GM12892 (cell line): ENCODE measurements around the gene PRCC.

ENCODE experiments used
- DNase-seq: peaks from one replicate; pipeline ENCODE4 v3.0.0; 2011; ENCODE audit not compliant: insufficient read length
- FAIRE-seq: peaks from 2 replicates; lab custom pipeline; 2011; peaks lifted over from hg19 to GRCh38; lab: Jason Lieb, UNC
- POLR2A ChIP-seq: IDR thresholded peaks from 2 replicates; pipeline ENCODE4 v1.6.1; 2011; ENCODE audit warnings: low read depth, low read length, control low read depth
- POLR2AphosphoS5 ChIP-seq: IDR thresholded peaks from 2 replicates; pipeline ENCODE4 v1.6.1; 2011; ENCODE audit warnings: low read depth, low read length, control low read depth
- TAF1 ChIP-seq: IDR thresholded peaks from 2 replicates; pipeline ENCODE4 v1.6.1; 2011; ENCODE audit warnings: low read depth, mild to moderate bottlenecking, control low read depth, low read length, borderline replicate concordance

PRCC gene

DNA sequence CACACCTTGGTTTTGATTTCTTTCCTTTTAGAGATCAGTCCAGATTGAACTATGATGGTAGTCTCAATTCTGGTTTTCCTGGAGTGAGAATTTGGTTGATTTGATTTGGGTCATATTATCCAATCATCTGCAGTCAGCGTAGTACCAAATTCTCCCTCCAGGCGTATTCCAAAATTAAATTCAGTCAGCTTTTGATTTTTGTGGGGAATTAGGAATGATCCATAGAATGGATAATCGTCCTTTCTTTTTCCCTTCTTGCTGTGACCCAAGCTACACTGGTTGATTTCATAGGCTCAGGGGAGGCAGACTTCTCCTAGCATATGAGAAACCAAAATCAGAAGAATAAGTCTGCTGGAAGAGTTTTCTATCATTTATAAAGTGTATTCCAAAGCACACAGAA is 4.9 kb downstream of the PRCC start:
- DNase-seq: no peak
- FAIRE-seq: no peak
- TF ChIP-seq POLR2A (no peak), POLR2AphosphoS5 (no peak), TAF1 (no peak)

DNA sequence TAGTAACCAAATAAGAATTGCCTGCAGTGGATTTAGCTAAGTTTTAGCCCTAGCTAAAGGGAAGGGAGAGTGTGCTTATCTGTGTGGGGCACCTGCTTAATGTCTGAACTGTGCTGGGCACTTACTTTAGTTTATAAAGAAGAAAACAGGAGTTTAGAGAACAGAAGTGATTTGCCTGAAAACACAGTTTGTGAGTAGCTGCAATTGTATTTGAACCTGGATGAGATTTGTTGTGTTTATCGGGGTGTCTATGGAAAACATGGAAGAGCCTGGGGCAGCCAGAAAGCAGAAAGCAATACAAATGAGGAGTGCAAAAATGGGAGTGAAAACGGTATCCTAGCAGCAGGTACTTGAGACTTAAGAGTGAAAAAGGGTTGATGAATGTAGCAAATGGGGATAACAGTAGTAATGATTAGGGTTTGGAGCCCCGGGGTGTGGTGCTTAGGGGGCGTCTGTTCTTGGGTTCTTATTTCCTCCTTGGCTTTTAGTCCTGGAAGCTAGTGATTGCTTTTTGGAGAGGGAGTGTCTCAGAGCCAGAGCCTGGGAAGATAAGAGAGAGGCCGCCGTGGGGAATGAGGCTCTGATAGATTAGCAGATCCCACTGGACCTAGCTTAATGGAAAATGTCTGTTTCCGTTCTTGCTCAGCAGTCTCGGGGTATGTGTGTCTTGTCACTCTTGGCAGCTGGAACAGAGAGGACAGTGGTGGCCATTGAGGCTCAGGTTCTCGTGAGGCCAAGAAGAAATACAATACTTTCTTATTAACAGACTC is 5.6 kb downstream of the PRCC start:
- DNase-seq (no peak), FAIRE-seq (no peak)
- TF ChIP-seq POLR2AphosphoS5 (no peak), POLR2A (no peak), TAF1 (no peak)

DNA sequence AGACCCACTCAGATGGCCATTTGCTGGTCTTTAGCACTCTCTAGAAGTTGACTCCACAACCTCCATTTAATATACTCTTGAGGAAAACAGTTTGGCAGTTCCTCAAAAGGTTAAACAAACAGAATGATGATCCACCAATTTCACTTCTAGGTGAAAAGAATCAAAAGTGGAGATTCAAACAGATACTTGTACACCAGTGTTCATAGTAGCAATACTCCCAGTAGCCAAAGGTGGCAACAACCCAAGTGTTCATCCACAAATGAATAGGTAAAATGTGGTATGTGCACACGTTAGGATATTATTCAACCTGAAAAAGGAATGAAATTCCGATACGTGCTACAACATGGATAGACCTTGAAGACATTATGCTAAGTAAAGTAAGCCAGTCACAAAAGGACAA is 6.3 kb downstream of the PRCC start:
- no peak for FAIRE-seq
- TF ChIP-seq POLR2A (no peak), POLR2AphosphoS5 (no peak), TAF1 (no peak)
- no peak for DNase-seq

DNA sequence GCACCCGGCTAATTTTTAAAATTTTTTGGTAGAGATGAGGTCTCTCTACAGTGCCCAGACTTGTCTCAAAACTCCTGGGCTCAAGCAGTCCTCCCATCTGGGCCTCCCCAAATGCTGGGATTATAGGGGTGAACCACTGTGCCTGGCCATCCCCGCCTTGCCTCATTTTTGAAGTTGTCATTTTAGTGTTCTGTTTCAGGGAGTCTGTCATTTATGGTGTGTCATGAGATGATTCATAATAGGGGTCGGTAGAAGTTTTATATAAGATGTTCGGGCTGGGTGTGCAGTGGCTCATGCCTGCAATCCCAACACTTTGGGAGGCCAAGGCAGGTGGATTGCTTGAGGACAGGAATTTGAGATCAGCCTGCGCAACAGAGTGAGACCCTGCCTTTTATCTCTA is 8.5 kb downstream of the PRCC start:
- TF ChIP-seq TAF1: no peak
- TF ChIP-seq POLR2AphosphoS5: no peak
- TF ChIP-seq POLR2A: no peak
- DNase-seq (no peak), FAIRE-seq (no peak)

DNA sequence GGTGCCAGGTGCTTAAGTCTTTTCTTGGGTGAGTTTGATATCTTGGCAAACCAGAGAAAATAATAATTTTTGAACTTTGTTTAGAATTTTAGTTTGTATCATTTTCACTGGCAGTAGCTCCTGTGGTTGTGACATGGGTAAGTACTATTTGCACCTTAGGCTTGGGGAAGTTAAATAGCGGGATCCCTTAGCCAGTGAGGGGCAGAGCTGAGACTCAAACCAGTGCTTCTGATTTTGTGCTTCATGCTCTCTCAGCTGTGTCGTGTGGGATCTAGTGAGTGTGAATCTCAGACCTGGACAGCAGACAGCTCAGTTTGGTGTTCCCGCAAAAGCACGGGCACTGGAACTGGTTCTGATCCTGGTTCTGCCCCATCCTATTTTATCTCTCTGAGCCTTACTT is 9.6 kb downstream of the PRCC start:
- FAIRE-seq: no peak
- no peak for TF ChIP-seq TAF1
- no peak for TF ChIP-seq POLR2A
- no peak for TF ChIP-seq POLR2AphosphoS5
- no peak for DNase-seq

DNA sequence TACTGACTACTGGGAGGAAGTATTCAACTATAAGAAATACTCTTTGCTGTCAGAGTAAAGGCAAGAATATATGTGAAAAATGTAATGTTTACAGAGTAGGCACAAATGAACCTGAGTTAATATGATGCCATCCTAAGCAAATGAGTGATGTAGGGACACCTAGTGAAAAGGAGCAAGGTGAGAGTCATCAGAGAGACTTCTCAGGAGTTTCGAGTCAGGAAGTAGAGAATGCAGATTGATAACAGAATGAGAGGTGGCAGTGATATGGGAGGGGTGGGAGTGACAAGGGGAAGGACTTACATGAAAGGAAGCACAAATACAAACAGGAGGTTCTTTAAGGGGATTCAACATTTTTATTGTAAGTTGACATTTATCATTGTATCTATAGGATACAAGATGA is 10.2 kb downstream of the PRCC start:
- DNase-seq: no peak
- no peak for FAIRE-seq
- TF ChIP-seq POLR2A (no peak), POLR2AphosphoS5 (no peak), TAF1 (no peak)

DNA sequence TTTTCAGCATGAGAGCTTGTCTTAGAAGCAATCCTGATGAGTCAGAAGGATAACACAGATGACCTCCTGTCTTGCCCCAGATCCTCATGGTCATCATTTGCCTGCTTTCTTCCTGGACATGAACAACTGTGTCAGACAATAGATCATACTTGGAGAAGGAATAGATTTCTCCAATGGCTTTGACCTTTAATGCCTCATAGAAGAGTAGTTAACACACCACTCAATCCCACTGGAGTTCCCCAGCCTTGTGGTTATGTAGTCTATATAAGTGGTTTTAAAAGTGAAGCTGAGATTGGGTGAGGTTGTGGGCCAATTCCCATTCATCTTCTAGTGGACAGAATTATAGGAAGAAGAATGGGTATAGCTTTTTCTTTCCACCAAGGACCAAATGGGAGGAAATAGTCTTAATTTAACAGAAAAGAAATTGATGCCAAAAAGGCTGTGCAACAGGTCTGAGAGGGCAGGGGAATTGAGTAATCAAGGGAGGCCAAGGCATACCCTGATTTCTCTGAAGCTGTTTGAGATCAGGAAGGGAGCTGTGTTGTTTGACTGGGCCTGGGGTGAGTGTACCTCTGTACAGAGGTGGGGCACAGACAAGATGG is 14.4 kb downstream of the PRCC start:
- FAIRE-seq (no peak), DNase-seq (no peak)

DNA sequence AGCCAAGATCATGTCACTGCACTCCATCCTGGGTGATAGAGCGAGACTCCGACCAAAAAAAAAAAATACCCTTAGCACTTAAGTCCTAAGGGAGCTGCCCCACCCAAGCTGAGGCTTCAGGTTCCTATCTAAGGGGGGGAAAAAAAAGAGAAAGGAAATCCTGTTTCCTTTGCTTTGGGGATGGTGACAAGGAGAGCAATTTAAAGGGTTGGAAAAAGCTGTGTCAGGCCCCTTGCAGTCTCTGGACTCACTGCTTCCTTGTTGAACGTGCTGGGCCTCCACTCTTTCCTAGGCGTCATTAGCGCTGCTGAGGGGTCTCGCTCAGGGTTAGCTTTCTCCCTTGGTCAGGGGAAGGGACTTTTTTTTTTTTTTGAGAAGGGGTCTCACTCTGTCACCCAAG is 18.1 kb downstream of the PRCC start:
- FAIRE-seq (no peak), DNase-seq (no peak)
- no peak for TF ChIP-seq POLR2A
- no peak for TF ChIP-seq POLR2AphosphoS5
- TF ChIP-seq TAF1: no peak

More for the DNA sequence above, 14.4 kb downstream of the PRCC start:
- TF ChIP-seq POLR2AphosphoS5: no peak
- no peak for TF ChIP-seq POLR2A
- no peak for TF ChIP-seq TAF1

DNA sequence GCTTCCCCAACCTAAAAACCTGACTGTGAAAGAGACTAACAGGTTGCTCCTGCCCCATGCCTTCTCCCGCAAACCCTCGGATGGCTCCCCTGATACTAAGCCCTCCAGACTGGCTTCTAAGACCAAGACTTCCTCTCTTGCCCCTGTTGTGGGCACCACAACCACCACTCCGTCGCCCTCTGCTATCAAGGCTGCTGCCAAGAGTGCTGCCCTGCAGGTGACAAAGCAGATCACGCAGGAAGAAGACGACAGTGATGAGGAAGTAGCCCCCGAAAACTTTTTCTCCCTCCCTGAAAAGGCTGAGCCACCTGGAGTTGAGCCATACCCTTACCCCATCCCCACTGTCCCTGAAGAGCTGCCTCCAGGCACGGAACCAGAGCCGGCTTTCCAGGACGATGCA is 19.3 kb downstream of the PRCC start:
- TF ChIP-seq POLR2AphosphoS5: no peak
- no peak for TF ChIP-seq POLR2A
- no peak for TF ChIP-seq TAF1
- FAIRE-seq (no peak), DNase-seq (no peak)

DNA sequence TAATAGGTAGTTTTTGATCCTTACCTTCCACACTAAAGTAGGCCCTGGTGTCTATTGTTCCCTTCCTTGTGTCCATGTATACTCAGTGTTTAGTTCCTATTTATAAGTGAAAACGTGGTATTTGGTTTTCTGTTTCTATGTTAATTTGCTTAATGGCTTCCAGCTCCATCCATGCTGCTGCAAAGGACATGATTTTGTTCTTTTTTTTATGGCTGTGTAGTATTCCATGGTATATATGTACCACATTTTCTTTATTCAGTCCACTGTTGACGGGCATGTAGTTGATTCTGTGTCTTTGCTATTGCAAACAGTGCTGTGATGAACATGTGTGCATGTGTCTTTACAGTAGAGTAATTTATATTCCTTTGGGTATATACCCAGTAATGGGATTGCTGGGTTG is 20.8 kb downstream of the PRCC start:
- TF ChIP-seq POLR2AphosphoS5 (no peak), TAF1 (no peak)
- FAIRE-seq (no peak), DNase-seq (no peak)

DNA sequence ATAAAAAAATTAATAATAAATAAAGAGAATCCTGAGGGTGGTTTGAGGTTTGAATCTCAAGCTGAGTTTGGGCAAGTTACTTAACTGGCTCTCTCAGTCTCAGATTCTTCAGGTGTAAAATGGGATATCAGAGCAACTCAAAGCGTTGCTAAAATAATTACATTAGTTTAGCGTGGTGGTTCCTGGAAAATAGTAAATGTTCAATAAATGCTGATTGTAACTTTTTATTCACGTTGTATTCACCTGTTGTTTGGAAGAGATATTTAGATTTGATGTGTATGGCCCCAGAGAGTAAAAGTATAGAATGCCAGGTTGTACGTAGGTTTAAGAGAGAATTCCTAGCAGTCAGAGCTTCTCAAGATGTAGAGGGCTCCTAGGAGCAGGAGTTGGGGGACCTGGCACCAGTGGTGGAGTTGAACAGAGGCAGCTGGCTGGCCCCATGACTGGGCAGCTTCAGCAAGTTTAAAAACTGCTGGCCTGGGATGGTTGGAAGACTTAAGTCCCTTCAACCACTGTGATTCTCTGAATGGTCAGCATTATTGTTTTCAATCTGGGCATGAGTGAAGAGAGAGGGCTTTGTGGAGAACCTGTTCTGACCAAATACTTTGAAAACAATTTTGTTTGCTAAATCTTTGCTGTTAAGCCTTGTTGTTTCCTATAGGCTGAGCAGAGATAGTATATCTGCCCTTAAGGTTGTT is 22.4 kb downstream of the PRCC start:
- DNase-seq (no peak), FAIRE-seq (no peak)
- TF ChIP-seq POLR2A (no peak), POLR2AphosphoS5 (no peak), TAF1 (no peak)
